Activated T-cell treated with anti-CD3 and anti-CD28 coated beads, Interleukin-2, amount 50 U/mL, for 24 hours (primary cell): ENCODE data around the gene TMEM98.
"Not testable (repeated sequence)": the region's sequence is repeated elsewhere in the genome, so short reads cannot be mapped to it uniquely, and the experiment has no call there.

Source experiments
- DNase-seq: peaks from one replicate; pipeline ENCODE4 v3.0.0-alpha.2; 2020
- H3K27ac Mint-ChIP-seq: 2 replicates; pipeline ENCODE4 v1.8.0; 2020; ENCODE audit warnings: mild to moderate bottlenecking, mixed read lengths
- H3K27me3 Mint-ChIP-seq: 2 replicates; pipeline ENCODE4 v1.8.0; 2020; ENCODE audit warnings: mixed read lengths
- H3K36me3 Mint-ChIP-seq: 2 replicates; pipeline ENCODE4 v1.8.0; 2020; ENCODE audit warnings: low read depth, mixed read lengths
- H3K4me1 Mint-ChIP-seq: 2 replicates; pipeline ENCODE4 v1.8.0; 2020; ENCODE audit warnings: low read depth, mixed read lengths
- H3K4me3 Mint-ChIP-seq: 2 replicates; pipeline ENCODE4 v1.8.0; 2020; ENCODE audit warnings: mild to moderate bottlenecking, moderate library complexity, mixed read lengths
- H3K9me3 Mint-ChIP-seq: 2 replicates; pipeline ENCODE4 v1.8.0; 2020; ENCODE audit warnings: mixed read lengths

The TMEM98 gene

DNA sequence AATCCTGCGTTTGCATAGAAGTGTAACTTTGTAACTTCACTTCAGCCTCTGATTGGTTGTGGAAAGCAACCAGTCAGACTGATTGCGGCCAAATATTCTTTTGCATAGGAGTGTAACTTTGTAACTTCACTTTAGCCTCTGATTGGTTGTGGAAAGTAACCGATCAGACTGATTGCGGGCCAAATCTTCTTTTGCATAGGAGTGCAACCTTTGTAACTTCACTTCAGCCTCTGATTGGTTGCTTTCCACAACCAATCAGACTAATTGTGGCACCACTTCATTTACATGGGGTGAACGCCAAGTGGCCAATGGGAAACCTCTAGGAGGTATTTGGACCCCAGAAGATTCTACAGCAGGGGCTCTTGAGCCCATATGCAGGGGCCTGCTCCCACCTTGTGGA lies 1.8 kb upstream of the TMEM98 start:
- peaks cover 41% of the 10 kb centered on the region for H3K27me3 Mint-ChIP-seq
- H3K36me3 Mint-ChIP-seq = no peaks in the 10 kb centered on the region
- H3K9me3 Mint-ChIP-seq = no peaks in the 10 kb centered on the region

DNA sequence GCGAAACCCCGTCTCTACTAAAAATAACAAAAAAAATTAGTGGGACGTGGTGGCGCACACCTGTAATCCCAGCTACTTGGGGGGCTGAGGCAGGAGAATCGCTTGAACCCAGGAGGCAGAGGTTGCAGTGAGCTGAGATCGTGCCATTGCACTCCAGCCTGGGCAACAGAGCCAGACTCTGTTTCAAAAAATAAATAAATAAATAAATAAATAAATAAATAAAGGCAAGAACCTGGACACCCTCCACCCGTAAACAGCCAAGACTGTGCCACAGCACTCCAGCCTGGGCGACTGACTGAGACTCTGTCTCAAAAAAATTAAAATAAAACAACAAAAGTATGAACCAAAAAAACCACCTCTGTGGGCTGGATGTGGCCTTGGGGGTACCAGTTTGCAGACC lies 1.2 kb upstream of the TMEM98 start:
- not testable (repeated sequence) for H3K27ac Mint-ChIP-seq, H3K9me3 Mint-ChIP-seq, H3K4me1 Mint-ChIP-seq, DNase-seq, H3K4me3 Mint-ChIP-seq, H3K36me3 Mint-ChIP-seq
- H3K27me3 Mint-ChIP-seq = peaks cover 47% of the 10 kb centered on the region

More for the DNA sequence above, 1.8 kb upstream of the TMEM98 start:
- Mint-ChIP-seq H3K4me3 (no peak overlapping the region), H3K4me1 (peaks cover 4% of the 10 kb centered on the region), H3K27ac (no peak overlapping the region)
- no peak for DNase-seq

DNA sequence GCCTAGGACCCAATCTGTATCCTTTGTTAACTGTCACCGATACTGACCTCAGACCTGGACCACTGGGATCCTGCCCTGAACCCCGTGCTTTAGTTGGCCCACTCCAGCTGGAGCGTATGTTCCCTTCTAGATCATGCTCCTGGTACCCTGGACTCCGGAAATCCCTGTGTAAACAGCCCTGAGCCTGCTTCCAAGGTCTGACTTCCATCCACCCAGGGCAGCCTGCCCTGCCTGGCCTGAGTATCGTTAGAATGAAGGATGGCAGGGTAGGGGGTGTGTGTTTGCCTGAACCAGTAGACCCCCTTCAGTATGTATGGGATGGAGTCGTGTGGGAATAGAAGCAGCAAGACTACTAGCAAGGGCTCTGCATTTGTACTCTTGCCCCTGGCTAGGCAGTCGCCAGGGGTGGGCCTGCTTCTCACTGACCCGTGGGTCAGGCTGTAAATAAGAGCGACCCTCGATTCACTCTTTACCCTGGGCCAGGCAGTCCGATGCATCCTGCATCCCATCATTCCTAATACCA lies 691 bp upstream of the TMEM98 start:
- no peak for DNase-seq
- peaks cover 49% of the 10 kb centered on the region for H3K27me3 Mint-ChIP-seq
- peaks cover 4% of the 10 kb centered on the region for H3K4me1 Mint-ChIP-seq
- peak overlapping the region; percentile 66 for H3K4me3 Mint-ChIP-seq
- H3K27ac Mint-ChIP-seq = no peak overlapping the region
- no peaks in the 10 kb centered on the region for H3K36me3 Mint-ChIP-seq
- no peaks in the 10 kb centered on the region for H3K9me3 Mint-ChIP-seq

DNA sequence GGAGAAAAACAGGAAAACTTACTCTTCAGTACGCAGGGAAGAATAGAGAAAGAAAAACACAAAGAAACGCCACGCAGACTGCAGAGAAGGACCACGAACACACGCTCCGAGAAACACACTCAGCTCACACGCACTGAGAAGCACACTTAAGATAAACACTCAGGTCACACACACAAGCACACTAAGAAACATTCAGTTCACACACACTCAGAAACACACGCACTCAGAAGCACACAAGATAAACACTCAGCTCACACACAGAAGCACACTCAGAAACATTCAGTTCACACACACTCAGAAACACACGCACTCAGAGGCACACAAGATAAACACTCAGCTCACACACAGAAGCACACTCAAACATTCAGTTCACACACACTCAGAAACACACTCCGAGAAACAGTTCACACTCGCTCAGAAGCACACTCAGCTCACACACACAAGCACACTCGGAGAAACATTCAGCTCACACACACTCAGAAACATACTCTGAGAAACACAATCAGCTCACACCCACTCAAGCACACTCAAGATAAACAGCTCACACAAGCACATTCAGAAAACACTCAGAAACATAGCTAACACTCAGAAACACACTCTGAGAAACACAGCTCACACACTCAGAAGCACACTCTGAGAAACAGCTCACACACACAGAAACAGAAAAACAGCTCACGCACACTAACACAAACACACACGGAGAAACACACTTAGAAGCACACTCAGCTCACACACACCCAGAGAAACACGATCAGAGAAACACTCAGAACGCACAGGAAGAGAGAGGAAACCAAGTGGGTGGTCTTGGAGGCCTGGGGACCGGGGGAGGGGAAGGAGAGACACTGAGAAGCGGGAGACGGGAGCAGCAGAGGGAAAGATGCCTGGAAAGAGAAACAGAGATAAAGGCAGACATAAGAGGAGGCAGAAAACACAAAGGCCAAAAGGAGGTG lies 908 bp downstream of the TMEM98 start:
- Mint-ChIP-seq H3K27me3 (peaks cover 58% of the 10 kb centered on the region), H3K4me3 (no peak overlapping the region), H3K4me1 (peaks cover 4% of the 10 kb centered on the region), H3K27ac (no peak overlapping the region), H3K9me3 (no peaks in the 10 kb centered on the region), H3K36me3 (no peaks in the 10 kb centered on the region)
- no peak for DNase-seq

DNA sequence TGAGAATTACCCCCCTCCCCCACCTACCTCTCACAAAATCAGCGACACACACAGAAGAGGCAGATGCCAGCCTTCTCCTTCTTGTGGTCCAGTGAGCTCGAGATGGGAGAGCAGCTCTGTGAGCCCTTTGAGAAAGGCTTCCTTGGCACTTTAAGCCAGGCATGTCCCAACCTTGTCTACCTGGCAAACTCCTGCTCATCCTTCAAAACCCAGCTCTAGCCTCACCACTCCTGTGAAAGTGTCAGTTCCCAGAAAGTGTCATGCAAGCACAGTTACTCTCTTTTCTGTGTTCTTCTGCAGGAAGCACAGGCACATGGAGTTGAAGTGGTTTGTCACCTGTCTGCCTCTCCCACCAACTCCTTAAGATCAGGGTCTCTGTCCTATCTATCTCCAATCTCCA lies 1.6 kb downstream of the TMEM98 start:
- Mint-ChIP-seq H3K9me3 (no peaks in the 10 kb centered on the region), H3K36me3 (no peaks in the 10 kb centered on the region), H3K4me3 (no peak overlapping the region), H3K27ac (no peak overlapping the region), H3K4me1 (peaks cover 4% of the 10 kb centered on the region), H3K27me3 (peaks cover 65% of the 10 kb centered on the region)
- no peak for DNase-seq

DNA sequence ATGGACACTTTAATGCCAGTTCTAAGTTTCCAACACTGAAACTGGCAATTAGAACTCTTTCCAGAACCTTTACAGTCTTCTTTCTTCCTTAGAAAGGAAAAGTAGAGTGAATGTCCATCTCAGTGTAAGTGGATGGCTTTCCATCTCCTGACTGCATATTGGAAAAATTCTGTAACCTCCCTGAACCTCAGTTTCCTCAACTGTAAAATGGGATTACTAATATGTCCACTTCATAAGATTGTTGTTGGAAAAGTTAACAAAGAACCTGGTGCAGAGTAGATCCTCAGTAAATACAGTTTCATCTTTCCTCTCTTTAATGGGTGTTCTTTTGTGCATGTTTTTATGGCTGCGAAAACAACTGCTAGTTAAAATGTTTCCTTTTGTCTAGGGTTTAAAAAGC lies 2.6 kb downstream of the TMEM98 start:
- no peak for DNase-seq
- Mint-ChIP-seq H3K4me1 (peaks cover 4% of the 10 kb centered on the region), H3K27me3 (peaks cover 64% of the 10 kb centered on the region), H3K36me3 (no peaks in the 10 kb centered on the region), H3K4me3 (no peak overlapping the region), H3K9me3 (no peaks in the 10 kb centered on the region), H3K27ac (no peak overlapping the region)

DNA sequence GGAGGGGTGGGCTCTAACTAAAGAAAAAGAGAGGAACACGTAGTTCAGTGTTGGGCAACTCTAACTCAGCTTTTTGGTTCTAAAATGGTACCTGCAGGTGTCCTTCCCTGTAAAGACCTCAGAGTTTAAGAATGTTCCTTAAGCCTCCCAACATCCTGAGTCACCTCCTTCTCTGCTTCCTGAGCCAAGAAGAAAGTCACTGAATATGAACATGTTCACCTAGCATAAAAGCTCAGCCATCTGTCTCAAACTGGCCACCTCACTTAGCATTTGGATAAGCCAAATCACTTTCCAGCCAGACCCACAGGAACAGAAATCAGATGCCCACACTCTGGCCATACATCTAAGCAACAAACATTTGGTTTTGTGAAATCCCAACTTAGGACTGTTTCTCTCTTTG lies 3.7 kb downstream of the TMEM98 start:
- no peak overlapping the region for H3K27ac Mint-ChIP-seq
- DNase-seq = no peak
- no peak overlapping the region for H3K4me3 Mint-ChIP-seq
- peaks cover 4% of the 10 kb centered on the region for H3K4me1 Mint-ChIP-seq
- H3K36me3 Mint-ChIP-seq = no peaks in the 10 kb centered on the region
- H3K9me3 Mint-ChIP-seq = no peaks in the 10 kb centered on the region
- peaks cover 62% of the 10 kb centered on the region for H3K27me3 Mint-ChIP-seq

DNA sequence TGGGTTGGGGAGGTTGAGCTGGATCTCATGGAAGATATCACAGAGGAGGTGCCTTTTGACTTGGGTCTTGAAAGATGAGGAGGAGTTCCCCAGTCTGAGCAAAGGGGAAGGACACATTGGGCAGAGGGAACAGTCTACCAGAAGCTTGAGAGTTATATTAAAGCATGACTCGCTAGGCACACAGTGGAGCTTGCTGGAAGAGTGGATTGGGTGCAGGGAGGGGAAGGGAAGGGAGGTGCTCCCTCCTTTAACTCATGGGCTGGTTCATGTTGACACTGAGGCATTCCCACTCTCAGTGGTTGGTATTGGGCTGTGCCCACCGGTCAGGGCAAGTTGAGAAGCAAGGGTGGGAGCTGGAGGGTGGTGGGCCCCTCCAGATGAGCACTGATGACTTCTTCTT lies 5.9 kb downstream of the TMEM98 start:
- no peaks in the 10 kb centered on the region for H3K36me3 Mint-ChIP-seq
- peaks cover 3% of the 10 kb centered on the region for H3K4me1 Mint-ChIP-seq
- no peaks in the 10 kb centered on the region for H3K9me3 Mint-ChIP-seq
- no peak overlapping the region for H3K4me3 Mint-ChIP-seq
- peaks cover 62% of the 10 kb centered on the region for H3K27me3 Mint-ChIP-seq
- H3K27ac Mint-ChIP-seq = no peak overlapping the region
- DNase-seq = no peak

DNA sequence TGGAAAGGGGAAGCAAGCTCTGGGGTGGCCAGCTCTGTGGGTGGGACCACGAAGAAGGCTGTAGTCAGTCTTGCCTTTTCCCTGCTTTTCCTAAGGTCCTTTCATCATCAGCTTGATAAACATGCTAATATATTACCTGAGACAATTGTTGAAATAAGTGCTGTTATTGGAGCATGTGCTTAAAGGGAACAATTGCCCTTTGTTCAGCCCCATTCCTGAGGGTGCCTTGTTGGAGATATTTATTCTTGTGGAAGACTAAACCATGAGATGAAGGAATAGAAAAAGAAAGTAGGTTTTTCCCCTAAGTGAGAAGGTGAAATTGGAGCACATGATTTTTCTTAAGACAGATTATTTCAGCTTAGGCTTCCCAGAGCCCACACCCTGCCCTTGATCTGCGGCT lies 7.8 kb downstream of the TMEM98 start:
- DNase-seq = no peak
- H3K27ac Mint-ChIP-seq = no peak overlapping the region
- H3K36me3 Mint-ChIP-seq = no peaks in the 10 kb centered on the region
- H3K27me3 Mint-ChIP-seq = peaks cover 50% of the 10 kb centered on the region
- H3K9me3 Mint-ChIP-seq = no peaks in the 10 kb centered on the region
- no peak overlapping the region for H3K4me3 Mint-ChIP-seq
- H3K4me1 Mint-ChIP-seq = peaks cover 3% of the 10 kb centered on the region

DNA sequence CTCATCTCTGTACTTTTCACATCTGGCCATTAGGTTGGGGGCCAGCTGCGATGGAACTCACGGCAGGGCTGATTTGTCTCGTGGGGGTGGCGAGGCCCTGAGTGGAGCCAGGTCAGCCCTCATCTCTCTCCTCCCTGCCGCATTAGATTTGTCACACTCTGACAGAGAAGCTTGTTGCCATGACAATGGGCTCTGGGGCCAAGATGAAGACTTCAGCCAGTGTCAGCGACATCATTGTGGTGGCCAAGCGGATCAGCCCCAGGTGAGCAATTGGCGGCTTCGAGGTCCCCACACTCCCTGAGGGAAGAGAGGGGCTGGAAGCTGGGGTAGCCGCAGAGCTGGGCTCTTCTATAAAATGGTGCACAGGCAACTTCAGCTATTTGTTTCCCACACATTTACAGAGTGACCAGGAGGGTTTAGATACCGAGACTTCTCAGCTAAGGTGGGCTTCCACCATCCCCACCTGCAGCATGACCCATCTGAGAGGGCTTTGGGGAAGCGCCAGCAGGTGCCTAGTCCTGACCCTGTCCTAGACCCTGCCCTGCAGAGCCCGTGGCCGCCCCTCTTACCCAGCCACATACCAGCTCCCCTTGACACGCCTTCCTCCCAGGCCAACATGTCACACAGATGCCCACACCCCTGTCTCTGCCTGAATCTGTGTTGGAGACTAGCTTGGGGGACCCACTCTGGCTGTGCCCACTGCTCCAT lies 8.4 kb downstream of the TMEM98 start:
- no peak for DNase-seq
- Mint-ChIP-seq H3K4me1 (peaks cover 3% of the 10 kb centered on the region), H3K36me3 (no peaks in the 10 kb centered on the region), H3K9me3 (peaks cover 1% of the 10 kb centered on the region), H3K27me3 (peaks cover 45% of the 10 kb centered on the region), H3K4me3 (no peak overlapping the region), H3K27ac (no peak overlapping the region)

DNA sequence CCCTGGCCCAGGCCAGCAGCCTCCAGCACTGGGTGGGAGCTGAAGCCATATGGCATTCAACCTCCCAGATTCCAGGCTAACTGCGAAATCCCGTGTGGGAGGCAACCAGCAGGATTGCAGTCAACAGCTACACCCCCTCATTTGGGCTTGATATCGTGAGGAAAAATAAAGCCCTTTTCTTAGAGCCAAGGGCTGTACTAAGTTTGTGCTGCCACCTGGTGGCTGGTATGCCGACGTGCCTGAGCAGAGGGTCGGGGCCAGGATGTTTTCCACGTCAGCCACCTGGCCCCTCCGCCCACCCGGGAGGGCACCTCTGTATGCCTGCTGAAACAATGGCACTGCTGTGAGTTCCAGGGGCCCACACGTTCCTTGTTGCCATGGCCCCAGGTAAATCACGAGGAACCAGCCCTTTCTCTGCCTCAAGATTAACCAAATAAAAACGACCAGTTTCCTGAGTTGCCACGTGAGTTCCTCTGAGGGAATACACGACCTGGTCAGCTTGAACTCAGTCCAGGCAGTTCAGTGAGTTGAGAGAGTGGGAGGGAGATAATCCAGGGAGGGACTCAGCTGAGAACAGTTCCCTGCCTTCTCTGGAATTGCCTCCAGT lies 9.0 kb downstream of the TMEM98 start:
- H3K36me3 Mint-ChIP-seq = no peaks in the 10 kb centered on the region
- H3K9me3 Mint-ChIP-seq = peaks cover 3% of the 10 kb centered on the region
- H3K4me1 Mint-ChIP-seq = peaks cover 3% of the 10 kb centered on the region
- peaks cover 40% of the 10 kb centered on the region for H3K27me3 Mint-ChIP-seq
- H3K27ac Mint-ChIP-seq = no peak overlapping the region
- DNase-seq = peak; percentile 74
- H3K4me3 Mint-ChIP-seq = no peak overlapping the region

DNA sequence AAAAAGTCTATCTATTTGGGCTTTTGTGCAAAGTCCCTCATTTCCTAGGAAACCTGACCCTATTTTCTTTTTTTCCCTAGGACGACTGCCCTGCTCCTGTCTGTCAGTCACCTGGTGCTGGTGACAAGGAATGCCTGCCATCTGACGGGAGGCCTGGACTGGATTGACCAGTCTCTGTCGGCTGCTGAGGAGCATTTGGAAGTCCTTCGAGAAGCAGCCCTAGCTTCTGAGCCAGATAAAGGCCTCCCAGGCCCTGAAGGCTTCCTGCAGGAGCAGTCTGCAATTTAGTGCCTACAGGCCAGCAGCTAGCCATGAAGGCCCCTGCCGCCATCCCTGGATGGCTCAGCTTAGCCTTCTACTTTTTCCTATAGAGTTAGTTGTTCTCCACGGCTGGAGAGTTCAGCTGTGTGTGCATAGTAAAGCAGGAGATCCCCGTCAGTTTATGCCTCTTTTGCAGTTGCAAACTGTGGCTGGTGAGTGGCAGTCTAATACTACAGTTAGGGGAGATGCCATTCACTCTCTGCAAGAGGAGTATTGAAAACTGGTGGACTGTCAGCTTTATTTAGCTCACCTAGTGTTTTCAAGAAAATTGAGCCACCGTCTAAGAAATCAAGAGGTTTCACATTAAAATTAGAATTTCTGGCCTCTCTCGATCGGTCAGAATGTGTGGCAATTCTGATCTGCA lies 12.9 kb downstream of the TMEM98 start:
- Mint-ChIP-seq H3K9me3 (peaks cover 3% of the 10 kb centered on the region), H3K4me1 (peaks cover 3% of the 10 kb centered on the region), H3K27ac (no peak overlapping the region), H3K27me3 (peaks cover 22% of the 10 kb centered on the region), H3K4me3 (no peak overlapping the region), H3K36me3 (no peaks in the 10 kb centered on the region)
- no peak for DNase-seq

DNA sequence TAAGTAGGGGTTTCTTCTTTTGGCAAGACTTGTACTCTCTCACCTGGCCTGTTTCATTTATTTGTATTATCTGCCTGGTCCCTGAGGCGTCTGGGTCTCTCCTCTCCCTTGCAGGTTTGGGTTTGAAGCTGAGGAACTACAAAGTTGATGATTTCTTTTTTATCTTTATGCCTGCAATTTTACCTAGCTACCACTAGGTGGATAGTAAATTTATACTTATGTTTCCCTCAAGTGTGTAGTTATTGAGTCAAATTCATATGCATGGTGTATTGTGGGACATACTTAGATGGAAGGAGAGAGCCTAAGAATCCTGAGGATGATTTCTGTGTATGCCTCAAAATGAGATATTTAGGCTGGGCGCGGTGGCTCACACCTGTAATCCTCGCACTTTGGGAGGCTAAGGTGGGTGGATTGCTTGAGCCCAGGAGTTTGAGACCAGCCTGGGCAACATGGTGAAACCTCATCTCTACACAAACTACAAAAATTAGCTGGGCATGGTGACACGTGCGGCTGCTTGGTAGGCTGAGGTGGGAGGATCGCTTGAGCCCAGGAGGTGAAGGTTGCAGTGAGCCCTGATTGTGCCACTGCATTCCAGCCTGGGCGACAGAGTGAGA lies 13.6 kb downstream of the TMEM98 start:
- Mint-ChIP-seq H3K4me3 (no peak overlapping the region), H3K9me3 (peaks cover 3% of the 10 kb centered on the region), H3K27ac (no peak overlapping the region), H3K4me1 (peaks cover 3% of the 10 kb centered on the region), H3K36me3 (no peaks in the 10 kb centered on the region), H3K27me3 (peaks cover 17% of the 10 kb centered on the region)
- no peak for DNase-seq

DNA sequence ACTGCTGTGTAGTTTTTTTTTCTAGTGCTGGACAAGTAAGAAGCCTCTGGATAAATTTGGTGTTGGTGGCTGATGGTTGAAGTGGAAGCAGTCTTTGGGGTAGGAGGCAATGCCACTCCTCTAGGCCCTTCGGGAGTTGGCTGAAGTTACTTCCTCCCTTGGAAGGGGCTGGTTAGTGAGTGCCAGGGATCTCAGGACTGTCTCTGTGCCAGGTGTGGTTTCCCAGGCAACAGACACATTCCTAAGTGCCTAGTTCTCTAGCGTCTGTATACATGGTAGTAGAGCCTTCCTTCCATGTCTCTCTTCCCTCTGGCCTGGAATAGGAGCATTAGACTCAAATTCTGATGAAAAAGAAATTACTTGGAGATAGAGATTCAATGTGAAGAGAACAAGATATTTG lies 15.3 kb downstream of the TMEM98 start:
- no peaks in the 10 kb centered on the region for H3K4me1 Mint-ChIP-seq
- H3K9me3 Mint-ChIP-seq = peaks cover 3% of the 10 kb centered on the region
- no peaks in the 10 kb centered on the region for H3K36me3 Mint-ChIP-seq
- no peak overlapping the region for H3K27ac Mint-ChIP-seq
- peaks cover 8% of the 10 kb centered on the region for H3K27me3 Mint-ChIP-seq
- H3K4me3 Mint-ChIP-seq = no peak overlapping the region
- no peak for DNase-seq
